ENCODE results near the gene HORMAD2. TPM values are rescaled to one million over a fixed set of nuclear protein-coding genes. Genes with fewer than 3 reads are reported as not detected.

HORMAD2 gene
- total and polyA plus RNA-seq, 9 of the 15 experiments (the other 6 are each of a cell fraction or from before 2014, with no cell fraction given), result not detected

DNA sequence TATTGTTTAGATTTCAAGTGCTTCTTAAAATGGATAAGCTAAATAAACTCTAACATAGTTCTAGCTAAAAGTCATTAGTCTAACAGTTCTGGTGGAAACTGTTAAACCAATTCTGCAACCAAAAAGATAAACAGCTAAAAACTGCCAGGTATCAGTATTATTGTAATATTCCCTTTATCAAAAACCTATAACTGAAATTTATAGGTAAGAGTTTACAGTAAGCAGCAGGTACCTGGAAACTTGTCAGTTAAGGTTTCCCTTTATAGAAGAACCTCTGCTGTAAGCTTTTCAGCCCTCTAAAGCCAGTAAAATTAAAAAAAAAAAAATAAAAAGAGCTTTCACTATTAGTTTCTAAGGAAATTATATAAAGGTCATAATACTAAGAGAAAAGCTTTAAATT is 105.3 kb downstream of the HORMAD2 start (continued):
- TF ChIP-seq, protein P1, sequence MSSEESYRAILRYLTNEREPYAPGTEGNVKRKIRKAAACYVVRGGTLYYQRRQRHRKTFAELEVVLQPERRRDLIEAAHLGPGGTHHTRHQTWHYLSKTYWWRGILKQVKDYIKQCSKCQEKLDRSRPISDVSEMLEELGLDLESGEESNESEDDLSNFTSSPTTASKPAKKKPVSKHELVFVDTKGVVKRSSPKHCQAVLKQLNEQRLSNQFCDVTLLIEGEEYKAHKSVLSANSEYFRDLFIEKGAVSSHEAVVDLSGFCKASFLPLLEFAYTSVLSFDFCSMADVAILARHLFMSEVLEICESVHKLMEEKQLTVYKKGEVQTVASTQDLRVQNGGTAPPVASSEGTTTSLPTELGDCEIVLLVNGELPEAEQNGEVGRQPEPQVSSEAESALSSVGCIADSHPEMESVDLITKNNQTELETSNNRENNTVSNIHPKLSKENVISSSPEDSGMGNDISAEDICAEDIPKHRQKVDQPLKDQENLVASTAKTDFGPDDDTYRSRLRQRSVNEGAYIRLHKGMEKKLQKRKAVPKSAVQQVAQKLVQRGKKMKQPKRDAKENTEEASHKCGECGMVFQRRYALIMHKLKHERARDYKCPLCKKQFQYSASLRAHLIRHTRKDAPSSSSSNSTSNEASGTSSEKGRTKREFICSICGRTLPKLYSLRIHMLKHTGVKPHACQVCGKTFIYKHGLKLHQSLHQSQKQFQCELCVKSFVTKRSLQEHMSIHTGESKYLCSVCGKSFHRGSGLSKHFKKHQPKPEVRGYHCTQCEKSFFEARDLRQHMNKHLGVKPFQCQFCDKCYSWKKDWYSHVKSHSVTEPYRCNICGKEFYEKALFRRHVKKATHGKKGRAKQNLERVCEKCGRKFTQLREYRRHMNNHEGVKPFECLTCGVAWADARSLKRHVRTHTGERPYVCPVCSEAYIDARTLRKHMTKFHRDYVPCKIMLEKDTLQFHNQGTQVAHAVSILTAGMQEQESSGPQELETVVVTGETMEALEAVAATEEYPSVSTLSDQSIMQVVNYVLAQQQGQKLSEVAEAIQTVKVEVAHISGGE (CRISPR knock-in tag; IDR thresholded peaks at IDR 0.05), result no peak
- TF ChIP-seq CCNT2 (IDR thresholded peaks at IDR 0.05; ENCODE audit: borderline replicate concordance, extremely low read depth, insufficient read length, low read depth, low read length) (no peak), POLR2B (IDR thresholded peaks at IDR 0.05; ENCODE audit: low read depth, partially characterized antibody) (no peak), BMI1 (IDR thresholded peaks at IDR 0.05; ENCODE audit: low read length) (no peak), NCOA6 (IDR thresholded peaks at IDR 0.05) (no peak), ZNF445 (CRISPR knock-in tag; IDR thresholded peaks at IDR 0.05; ENCODE audit: low read depth) (no peak), SAP30 (IDR thresholded peaks at IDR 0.05; ENCODE audit: borderline replicate concordance, insufficient read depth, low read depth, low read length, poor library complexity, severe bottlenecking) (no peak), ILK (tag; IDR thresholded peaks at IDR 0.05; ENCODE audit: borderline replicate concordance, low read depth) (no peak), SIX5 (IDR thresholded peaks at IDR 0.05; ENCODE audit: borderline replicate concordance in 1 of 2, insufficient read depth in 1 of 2, low read depth in 1 of 2, low read length in 2 of 2) (no peak), HEY1 (CRISPR knock-in tag; IDR thresholded peaks at IDR 0.05; ENCODE audit: borderline replicate concordance) (no peak)
- TF ChIP-seq, protein P2, sequence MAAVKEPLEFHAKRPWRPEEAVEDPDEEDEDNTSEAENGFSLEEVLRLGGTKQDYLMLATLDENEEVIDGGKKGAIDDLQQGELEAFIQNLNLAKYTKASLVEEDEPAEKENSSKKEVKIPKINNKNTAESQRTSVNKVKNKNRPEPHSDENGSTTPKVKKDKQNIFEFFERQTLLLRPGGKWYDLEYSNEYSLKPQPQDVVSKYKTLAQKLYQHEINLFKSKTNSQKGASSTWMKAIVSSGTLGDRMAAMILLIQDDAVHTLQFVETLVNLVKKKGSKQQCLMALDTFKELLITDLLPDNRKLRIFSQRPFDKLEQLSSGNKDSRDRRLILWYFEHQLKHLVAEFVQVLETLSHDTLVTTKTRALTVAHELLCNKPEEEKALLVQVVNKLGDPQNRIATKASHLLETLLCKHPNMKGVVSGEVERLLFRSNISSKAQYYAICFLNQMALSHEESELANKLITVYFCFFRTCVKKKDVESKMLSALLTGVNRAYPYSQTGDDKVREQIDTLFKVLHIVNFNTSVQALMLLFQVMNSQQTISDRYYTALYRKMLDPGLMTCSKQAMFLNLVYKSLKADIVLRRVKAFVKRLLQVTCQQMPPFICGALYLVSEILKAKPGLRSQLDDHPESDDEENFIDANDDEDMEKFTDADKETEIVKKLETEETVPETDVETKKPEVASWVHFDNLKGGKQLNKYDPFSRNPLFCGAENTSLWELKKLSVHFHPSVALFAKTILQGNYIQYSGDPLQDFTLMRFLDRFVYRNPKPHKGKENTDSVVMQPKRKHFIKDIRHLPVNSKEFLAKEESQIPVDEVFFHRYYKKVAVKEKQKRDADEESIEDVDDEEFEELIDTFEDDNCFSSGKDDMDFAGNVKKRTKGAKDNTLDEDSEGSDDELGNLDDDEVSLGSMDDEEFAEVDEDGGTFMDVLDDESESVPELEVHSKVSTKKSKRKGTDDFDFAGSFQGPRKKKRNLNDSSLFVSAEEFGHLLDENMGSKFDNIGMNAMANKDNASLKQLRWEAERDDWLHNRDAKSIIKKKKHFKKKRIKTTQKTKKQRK (IDR thresholded peaks at IDR 0.05; ENCODE audit: borderline replicate concordance, low read depth, low read length), result no peak
